ENCODE measurements around the gene ZBTB20.

GRCh38 chr3:114799816-114800215 lies 347.3 kb downstream of the ZBTB20 start:
- TF ChIP-seq, protein P1, sequence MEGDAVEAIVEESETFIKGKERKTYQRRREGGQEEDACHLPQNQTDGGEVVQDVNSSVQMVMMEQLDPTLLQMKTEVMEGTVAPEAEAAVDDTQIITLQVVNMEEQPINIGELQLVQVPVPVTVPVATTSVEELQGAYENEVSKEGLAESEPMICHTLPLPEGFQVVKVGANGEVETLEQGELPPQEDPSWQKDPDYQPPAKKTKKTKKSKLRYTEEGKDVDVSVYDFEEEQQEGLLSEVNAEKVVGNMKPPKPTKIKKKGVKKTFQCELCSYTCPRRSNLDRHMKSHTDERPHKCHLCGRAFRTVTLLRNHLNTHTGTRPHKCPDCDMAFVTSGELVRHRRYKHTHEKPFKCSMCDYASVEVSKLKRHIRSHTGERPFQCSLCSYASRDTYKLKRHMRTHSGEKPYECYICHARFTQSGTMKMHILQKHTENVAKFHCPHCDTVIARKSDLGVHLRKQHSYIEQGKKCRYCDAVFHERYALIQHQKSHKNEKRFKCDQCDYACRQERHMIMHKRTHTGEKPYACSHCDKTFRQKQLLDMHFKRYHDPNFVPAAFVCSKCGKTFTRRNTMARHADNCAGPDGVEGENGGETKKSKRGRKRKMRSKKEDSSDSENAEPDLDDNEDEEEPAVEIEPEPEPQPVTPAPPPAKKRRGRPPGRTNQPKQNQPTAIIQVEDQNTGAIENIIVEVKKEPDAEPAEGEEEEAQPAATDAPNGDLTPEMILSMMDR (IDR thresholded peaks at IDR 0.05) = no peak
- TF ChIP-seq POLR2A (IDR thresholded peaks at IDR 0.05) (no peak), POLR2AphosphoS5 (IDR thresholded peaks at IDR 0.05) (no peak)
